PC-3 (cell line): ENCODE measurements around the gene TREML4. TPM values are rescaled to one million over a fixed set of nuclear protein-coding genes. Genes with fewer than 3 reads are reported as not detected.

Experiments
- ATAC-seq: fragments of 200-7000 bp; cut with Tn5 transposase; 2 replicates; pipeline ENCODE4 v1.9.1; 2020; ENCODE audit warnings: mild to moderate bottlenecking, moderate library complexity
- Bru-seq: library from RNA; stranded (reverse); fragments of 400-500 nt; gene quantifications from one replicate; lab custom pipeline; 2021; lab: Mats Ljungman, UMichigan
- BruChase-seq, 2 experiments: library from RNA; stranded (reverse); fragments of 400-500 nt; gene quantifications; one replicate each; lab custom pipeline; 2021; lab: Mats Ljungman, UMichigan
- BruUV-seq: library from RNA; stranded (reverse); fragments of 400-500 nt; replicated peaks from 2 replicates; lab custom pipeline; 2021; lab: Mats Ljungman, UMichigan
- CTCF ChIA-PET: fragments of 300-600 bp; sonication (Branson Sonifier 250); formaldehyde crosslinking; loops from one replicate; lab custom pipeline; 2022; ENCODE audit warnings: antibody characterized with exemption; lab: Charles Lee
- POLR2A ChIA-PET: fragments of 300-600 bp; sonication (Branson Sonifier 250); formaldehyde crosslinking; loops from one replicate; lab custom pipeline; 2022; ENCODE audit warnings: antibody characterized with exemption; ENCODE audit not compliant: unreplicated experiment; lab: Charles Lee
- DNase-seq: peaks from one replicate; pipeline ENCODE4 v3.0.0-alpha.2; 2015
- H2AFZ ChIP-seq: fragments of 300-600 bp; sonication (generic); 2 replicates; pipeline ENCODE4 v1.6.0; 2016; ENCODE audit warnings: antibody characterized with exemption, low read length
- H3F3A ChIP-seq: fragments of 300-600 bp; sonication (generic); one replicate; pipeline ENCODE4 v1.6.0; 2017; ENCODE audit warnings: antibody characterized with exemption, low read length, control low read depth, mild to moderate bottlenecking; ENCODE audit not compliant: unreplicated experiment
- H3K27ac ChIP-seq: fragments of 300-600 bp; sonication (generic); 2 replicates; pipeline ENCODE4 v1.5.1; 2016; ENCODE audit warnings: mild to moderate bottlenecking, low read length
- H3K27me3 ChIP-seq: fragments of 300-600 bp; sonication (generic); 2 replicates; pipeline ENCODE4 v1.6.1; 2016; ENCODE audit warnings: low read length, mixed read lengths
- H3K36me3 ChIP-seq: fragments of 300-600 bp; sonication (generic); 2 replicates; pipeline ENCODE4 v1.6.1; 2016; ENCODE audit warnings: low read depth, mixed run types, low read length, mixed read lengths
- H3K4me1 ChIP-seq: fragments of 300-600 bp; sonication (generic); 2 replicates; pipeline ENCODE4 v1.5.1; 2016; ENCODE audit warnings: low read length; ENCODE audit not compliant: insufficient read depth
- H3K4me2 ChIP-seq: fragments of 300-600 bp; sonication (generic); 2 replicates; pipeline ENCODE4 v1.6.0; 2016; ENCODE audit warnings: low read length
- H3K4me3 ChIP-seq: fragments of 300-600 bp; sonication (generic); 2 replicates; pipeline ENCODE4 v1.5.1; 2016; ENCODE audit warnings: mild to moderate bottlenecking, low read length, mixed read lengths
- H3K79me2 ChIP-seq: fragments of 300-600 bp; sonication (generic); 2 replicates; pipeline ENCODE4 v1.6.1; 2017; ENCODE audit warnings: low read length, mixed read lengths
- H3K9ac ChIP-seq: fragments of 300-600 bp; sonication (generic); 2 replicates; pipeline ENCODE4 v1.6.0; 2016; ENCODE audit warnings: mild to moderate bottlenecking, low read length
- H3K9me2 ChIP-seq: fragments of 300-600 bp; sonication (generic); replicated peaks from 2 replicates; pipeline ENCODE4 v1.6.1; 2016; ENCODE audit warnings: mixed run types, low read length, mixed read lengths
- H3K9me3 ChIP-seq: fragments of 300-600 bp; sonication (generic); 2 replicates; pipeline ENCODE4 v1.6.1; 2016; ENCODE audit warnings: low read length, mixed read lengths
- H4K20me1 ChIP-seq: fragments of 300-600 bp; sonication (generic); 2 replicates; pipeline ENCODE4 v1.6.1; 2016; ENCODE audit warnings: low read length, mixed read lengths
- CTCF ChIP-seq: fragments of 300-600 bp; sonication (generic); conservative IDR thresholded peaks from 2 replicates; pipeline ENCODE4 v1.5.1; 2017; ENCODE audit warnings: antibody characterized with exemption, low read depth, mild to moderate bottlenecking, low read length
- EZH2 ChIP-seq: fragments of 300-600 bp; sonication (generic); IDR thresholded peaks from one replicate; pipeline ENCODE4 v1.6.1; 2017; ENCODE audit warnings: antibody characterized with exemption, mild to moderate bottlenecking, low read length; ENCODE audit not compliant: unreplicated experiment
- EZH2phosphoT487 ChIP-seq: fragments of 300-600 bp; sonication (generic); IDR thresholded peaks from 2 replicates; pipeline ENCODE4 v1.6.1; 2018; ENCODE audit warnings: mild to moderate bottlenecking, antibody characterized with exemption, low read length, borderline replicate concordance
- intact Hi-C: fragments of 100-400 bp; cut with micrococcal nuclease; formaldehyde crosslinking; loops from 2 replicates; pipeline ENCODE4 v1.9.0; 2023
- long read RNA-seq: library from polyadenylated mRNA; unstranded; transcript quantifications from one replicate; pipeline ENCODE4 v2.0.0, GENCODE V29; 2021; ENCODE audit not compliant: unreplicated experiment
- total RNA-seq: library from RNA; depleted of rRNA; stranded (reverse); fragments of >200 nt; gene quantifications from 2 replicates; pipeline ENCODE4 v1.2.3, GENCODE V29; 2014; rRNA removed

TREML4 gene
- not detected in 2 replicates for total RNA-seq
- Bru-seq, nascent RNA, result not detected
- percentile 7 among the genes with signal in this experiment for BruChase-seq, experiment 1, labeled RNA remaining after a 6-hour chase
- BruChase-seq, experiment 2, labeled RNA remaining after a 2-hour chase, result not detected
- long read RNA-seq, result 0 reads

DNA sequence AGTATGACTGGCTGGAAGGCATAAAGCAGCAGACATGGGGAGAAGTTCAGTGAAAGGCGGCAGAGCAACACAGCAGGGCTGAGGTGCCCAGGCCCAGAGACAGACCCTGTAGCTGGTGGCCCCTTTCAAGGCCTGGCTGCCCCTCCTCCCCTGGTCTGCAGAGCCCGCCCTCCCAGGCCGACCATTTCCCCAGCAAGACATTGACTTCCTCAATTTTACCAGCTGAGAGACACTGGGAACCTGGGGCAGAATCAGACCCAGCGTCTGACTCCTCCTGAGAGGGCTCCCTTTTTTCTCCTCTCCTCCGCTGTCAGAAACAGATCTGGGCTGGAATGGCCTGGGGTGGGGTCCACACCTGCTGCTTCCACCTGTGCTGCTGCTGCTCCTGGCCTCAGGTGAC is at the start of gene TREML4:
Gene TREML4 (plus strand): TSS at position 254 of the 400 bp plus-strand sequence. CDS start 79 bp downstream, at position 333.
- BruUV-seq, result no TSS peak
- peaks cover 44% of the 10 kb centered on the region for H3K27me3 ChIP-seq
- no peak within 1 kb of the TSS for H3K9ac ChIP-seq
- no peaks in the 10 kb centered on the region for H3K36me3 ChIP-seq
- no peak within 1 kb of the TSS for H2AFZ ChIP-seq
- H3F3A ChIP-seq, result no peaks in the 10 kb centered on the region
- no peak within 1 kb of the TSS for H3K4me2 ChIP-seq
- no peak within 1 kb of the TSS for H3K27ac ChIP-seq
- H3K79me2 ChIP-seq, result no peaks in the 10 kb centered on the region
- ChIA-PET POLR2A (no interaction called here), CTCF (no interaction called here)
- no peaks in the 10 kb centered on the region for H3K9me3 ChIP-seq
- H3K9me2 ChIP-seq, result no peaks in the 10 kb centered on the region
- H3K4me1 ChIP-seq, result peaks cover 12% of the 10 kb centered on the region; the same call in 1 of the 2 replicates
- no peak for DNase-seq
- ATAC-seq, result no peak
- no peak for TF ChIP-seq EZH2phosphoT487
- TF ChIP-seq CTCF, result no peak
- TF ChIP-seq EZH2, result no peak
- no peak within 1 kb of the TSS for H3K4me3 ChIP-seq
- intact Hi-C loops, result no loop called here
- no peaks in the 10 kb centered on the region for H4K20me1 ChIP-seq

GRCh38 chr6:41179163-41179562 is 49.0 kb upstream of the TREML4 start:
- no peaks in the 10 kb centered on the region for H3K4me1 ChIP-seq
- no peaks in the 10 kb centered on the region for H3F3A ChIP-seq
- ATAC-seq (no peak), DNase-seq (no peak)
- intact Hi-C loops, result no loop called here
- H3K36me3 ChIP-seq, result no peaks in the 10 kb centered on the region
- BruUV-seq, result no TSS peak
- ChIA-PET POLR2A (no interaction called here), CTCF (no interaction called here)
- no peaks in the 10 kb centered on the region for H3K9me2 ChIP-seq
- H4K20me1 ChIP-seq, result no peaks in the 10 kb centered on the region
- no peak overlapping the region for H3K27ac ChIP-seq
- H3K27me3 ChIP-seq, result peaks cover 37% of the 10 kb centered on the region
- no peak overlapping the region for H3K4me2 ChIP-seq
- H3K4me3 ChIP-seq, result no peak overlapping the region
- no peak overlapping the region for H3K9ac ChIP-seq
- no peak for TF ChIP-seq EZH2phosphoT487
- TF ChIP-seq EZH2, result no peak
- no peak for TF ChIP-seq CTCF
- no peaks in the 10 kb centered on the region for H3K9me3 ChIP-seq
- H3K79me2 ChIP-seq, result no peaks in the 10 kb centered on the region
- H2AFZ ChIP-seq, result no peak overlapping the region

- ATAC-seq, result no peak
- H3K4me3 ChIP-seq, result no peak overlapping the region
- no peak for DNase-seq
- H3K27ac ChIP-seq, result no peak overlapping the region
- no peaks in the 10 kb centered on the region for H3K9me2 ChIP-seq
- H3K9ac ChIP-seq, result no peak overlapping the region
- intact Hi-C loops, result no loop called here
- ChIA-PET CTCF (interaction anchor here (0.5 kb wide), 1 partner anchor 123 kb away, joined by 4 read pairs; no protein-coding TSS in a partner anchor), POLR2A (no interaction called here)
- H3K27me3 ChIP-seq, result peaks cover 42% of the 10 kb centered on the region
- H3K4me2 ChIP-seq, result no peak overlapping the region
- no peaks in the 10 kb centered on the region for H3F3A ChIP-seq
- no peaks in the 10 kb centered on the region for H3K79me2 ChIP-seq
- no TSS peak for BruUV-seq
- TF ChIP-seq CTCF (no peak), EZH2 (no peak), EZH2phosphoT487 (no peak)
- H3K36me3 ChIP-seq, result no peaks in the 10 kb centered on the region
- H2AFZ ChIP-seq, result no peak overlapping the region
- H3K4me1 ChIP-seq, result no peaks in the 10 kb centered on the region
- H3K9me3 ChIP-seq, result no peaks in the 10 kb centered on the region
- H4K20me1 ChIP-seq, result no peaks in the 10 kb centered on the region
Observed at GRCh38 chr6:41181566-41181965, 46.6 kb upstream of the TREML4 start.
